Gastrocnemius medialis (tissue), 4 donors: ENCODE measurements around the gene WDR18.

Experiments used
- POLR2A ChIP-seq, 2 donors: fragments of 450-650 bp; IDR thresholded peaks; one replicate each; pipeline ENCODE4 v1.6.1; 2017; ENCODE audit warnings: antibody characterized with exemption in 2 of 2, mild to moderate bottlenecking in 2 of 2, moderate library complexity in 2 of 2
- TF ChIP-seq, protein P1 (sequence below), 5 experiments: fragments of 450-650 bp in 3 of 5; fragments of 200-600 bp in 2 of 5; sonication (generic) in 2 of 5; IDR thresholded peaks in 4 of 5; conservative IDR thresholded peaks in 1 of 5; 1 replicate in 4 of 5; 2 replicates in 1 of 5; pipeline ENCODE4 v1.5.1; 2016 to 2019; ENCODE audit warnings: antibody characterized with exemption in 5 of 5, mild to moderate bottlenecking in 3 of 5, moderate library complexity in 3 of 5

DNA sequence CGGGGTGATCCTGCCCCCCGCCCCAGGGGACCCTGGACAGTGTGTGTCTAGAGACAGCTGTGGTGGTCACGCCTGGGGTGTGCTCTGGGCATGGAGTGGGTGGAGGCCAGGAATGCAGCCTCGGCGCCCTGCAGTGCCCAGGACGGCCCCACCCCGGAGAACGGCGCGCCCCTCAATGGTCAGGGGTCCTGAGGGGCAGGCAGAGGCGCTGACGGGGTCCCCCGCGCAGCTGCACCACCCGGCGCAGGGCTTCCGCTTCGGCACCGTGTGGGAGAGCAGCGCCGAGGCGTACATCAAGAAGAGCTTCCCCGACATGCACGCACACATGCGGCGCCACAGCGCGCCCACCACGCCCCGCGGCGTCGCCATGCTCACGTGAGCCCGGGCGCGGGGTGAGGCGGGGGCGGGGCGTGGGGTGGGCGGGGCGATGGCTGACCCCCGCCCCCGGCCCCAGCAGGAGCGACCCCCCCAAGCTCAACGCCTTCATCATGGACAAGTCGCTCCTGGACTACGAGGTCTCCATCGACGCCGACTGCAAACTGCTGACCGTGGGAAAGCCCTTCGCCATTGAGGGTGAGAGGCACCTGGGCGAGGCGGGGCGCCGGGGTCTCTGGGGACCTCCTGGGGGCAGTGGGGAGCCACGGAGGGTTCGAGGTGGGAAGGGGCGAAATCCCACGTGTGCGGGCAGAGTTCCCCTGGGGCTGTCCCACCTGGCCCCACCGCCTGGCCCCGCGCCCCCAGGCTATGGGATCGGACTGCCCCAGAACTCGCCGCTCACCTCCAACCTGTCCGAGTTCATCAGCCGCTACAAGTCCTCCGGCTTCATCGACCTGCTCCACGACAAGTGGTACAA lies 23.5 kb downstream of the WDR18 start:
- no peak for TF ChIP-seq POLR2A (IDR thresholded peaks at IDR 0.05)
- TF ChIP-seq, protein P1, sequence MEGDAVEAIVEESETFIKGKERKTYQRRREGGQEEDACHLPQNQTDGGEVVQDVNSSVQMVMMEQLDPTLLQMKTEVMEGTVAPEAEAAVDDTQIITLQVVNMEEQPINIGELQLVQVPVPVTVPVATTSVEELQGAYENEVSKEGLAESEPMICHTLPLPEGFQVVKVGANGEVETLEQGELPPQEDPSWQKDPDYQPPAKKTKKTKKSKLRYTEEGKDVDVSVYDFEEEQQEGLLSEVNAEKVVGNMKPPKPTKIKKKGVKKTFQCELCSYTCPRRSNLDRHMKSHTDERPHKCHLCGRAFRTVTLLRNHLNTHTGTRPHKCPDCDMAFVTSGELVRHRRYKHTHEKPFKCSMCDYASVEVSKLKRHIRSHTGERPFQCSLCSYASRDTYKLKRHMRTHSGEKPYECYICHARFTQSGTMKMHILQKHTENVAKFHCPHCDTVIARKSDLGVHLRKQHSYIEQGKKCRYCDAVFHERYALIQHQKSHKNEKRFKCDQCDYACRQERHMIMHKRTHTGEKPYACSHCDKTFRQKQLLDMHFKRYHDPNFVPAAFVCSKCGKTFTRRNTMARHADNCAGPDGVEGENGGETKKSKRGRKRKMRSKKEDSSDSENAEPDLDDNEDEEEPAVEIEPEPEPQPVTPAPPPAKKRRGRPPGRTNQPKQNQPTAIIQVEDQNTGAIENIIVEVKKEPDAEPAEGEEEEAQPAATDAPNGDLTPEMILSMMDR (IDR thresholded peaks at IDR 0.05 in 4 of 5, conservative IDR thresholded peaks at IDR 0.05 in 1 of 5): no peak
